Stromal cell of bone marrow (primary cell): ENCODE results near the gene ANO6.
"Not testable (repeated sequence)": the region's sequence is repeated elsewhere in the genome, so short reads cannot be mapped to it uniquely, and the experiment has no call there.

Source experiments
- DNase-seq: peaks from one replicate; pipeline ENCODE4 v3.0.0-alpha.2; 2012; ENCODE audit warnings: low read depth

ANO6 gene, protein sequence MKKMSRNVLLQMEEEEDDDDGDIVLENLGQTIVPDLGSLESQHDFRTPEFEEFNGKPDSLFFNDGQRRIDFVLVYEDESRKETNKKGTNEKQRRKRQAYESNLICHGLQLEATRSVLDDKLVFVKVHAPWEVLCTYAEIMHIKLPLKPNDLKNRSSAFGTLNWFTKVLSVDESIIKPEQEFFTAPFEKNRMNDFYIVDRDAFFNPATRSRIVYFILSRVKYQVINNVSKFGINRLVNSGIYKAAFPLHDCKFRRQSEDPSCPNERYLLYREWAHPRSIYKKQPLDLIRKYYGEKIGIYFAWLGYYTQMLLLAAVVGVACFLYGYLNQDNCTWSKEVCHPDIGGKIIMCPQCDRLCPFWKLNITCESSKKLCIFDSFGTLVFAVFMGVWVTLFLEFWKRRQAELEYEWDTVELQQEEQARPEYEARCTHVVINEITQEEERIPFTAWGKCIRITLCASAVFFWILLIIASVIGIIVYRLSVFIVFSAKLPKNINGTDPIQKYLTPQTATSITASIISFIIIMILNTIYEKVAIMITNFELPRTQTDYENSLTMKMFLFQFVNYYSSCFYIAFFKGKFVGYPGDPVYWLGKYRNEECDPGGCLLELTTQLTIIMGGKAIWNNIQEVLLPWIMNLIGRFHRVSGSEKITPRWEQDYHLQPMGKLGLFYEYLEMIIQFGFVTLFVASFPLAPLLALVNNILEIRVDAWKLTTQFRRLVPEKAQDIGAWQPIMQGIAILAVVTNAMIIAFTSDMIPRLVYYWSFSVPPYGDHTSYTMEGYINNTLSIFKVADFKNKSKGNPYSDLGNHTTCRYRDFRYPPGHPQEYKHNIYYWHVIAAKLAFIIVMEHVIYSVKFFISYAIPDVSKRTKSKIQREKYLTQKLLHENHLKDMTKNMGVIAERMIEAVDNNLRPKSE

DNA sequence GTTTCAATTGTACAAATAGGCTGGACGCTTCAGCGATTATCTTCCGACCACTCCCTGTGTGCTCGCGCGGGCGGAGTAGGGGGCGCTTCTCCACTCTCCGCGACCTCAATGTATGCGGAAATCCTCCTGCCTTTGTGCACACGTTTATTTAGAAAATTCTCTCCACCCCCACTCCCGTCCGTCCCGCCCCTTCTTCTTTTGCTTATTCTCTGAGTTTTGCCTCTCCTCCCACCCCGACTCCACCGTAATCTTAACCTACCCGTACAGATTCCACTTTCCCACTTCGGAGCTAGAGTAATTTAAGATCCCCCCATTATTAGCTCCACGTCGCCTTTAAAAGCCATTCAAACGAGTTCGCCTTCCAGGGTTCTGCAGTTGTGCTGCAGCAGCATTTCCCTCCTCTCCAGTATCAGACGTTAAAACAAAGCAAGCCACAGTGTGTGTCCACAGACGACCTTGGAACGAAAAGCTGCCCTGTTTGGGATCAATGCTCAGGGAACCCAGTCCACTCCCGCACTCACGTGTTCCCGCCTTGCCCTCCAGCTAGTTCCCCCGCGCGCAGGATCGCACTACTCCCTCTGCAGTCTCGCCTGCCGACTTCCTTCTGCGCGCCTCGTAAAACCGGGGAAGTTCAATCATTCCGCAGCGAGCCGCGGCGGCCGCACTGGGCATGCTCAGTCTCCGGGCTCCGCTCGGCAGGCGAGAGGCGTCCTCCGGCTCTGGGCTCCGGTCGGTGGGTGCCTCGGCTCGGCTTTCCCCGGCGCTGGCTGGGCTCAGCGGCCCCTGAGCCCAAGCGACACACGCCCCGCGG is at the start of gene ANO6:
TSS of gene ANO6 (plus strand) at position 677 of the 811 bp plus-strand sequence. CDS start 227 bp downstream, outside the sequence.
- DNase-seq, result peak; percentile 77

DNA sequence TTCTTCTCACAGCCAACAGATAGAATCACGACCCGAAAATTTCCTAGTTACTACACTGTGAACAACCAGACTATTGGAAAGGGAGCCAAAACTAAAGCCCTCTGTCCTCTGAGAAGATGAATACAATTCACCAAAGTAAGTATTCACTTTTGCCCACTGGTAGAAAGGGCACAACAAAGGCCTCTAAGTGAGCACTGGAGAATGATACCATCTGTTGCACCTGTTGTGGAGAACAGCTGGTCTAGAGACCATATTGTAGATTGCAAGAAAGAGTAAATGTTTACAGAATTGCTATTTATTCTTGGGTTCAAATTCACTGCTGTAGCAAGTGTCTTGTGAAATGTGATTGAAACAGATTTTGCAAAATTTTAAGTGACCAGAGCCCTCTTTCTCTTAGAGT is 46.9 kb upstream of the ANO6 start:
- no peak for DNase-seq

DNA sequence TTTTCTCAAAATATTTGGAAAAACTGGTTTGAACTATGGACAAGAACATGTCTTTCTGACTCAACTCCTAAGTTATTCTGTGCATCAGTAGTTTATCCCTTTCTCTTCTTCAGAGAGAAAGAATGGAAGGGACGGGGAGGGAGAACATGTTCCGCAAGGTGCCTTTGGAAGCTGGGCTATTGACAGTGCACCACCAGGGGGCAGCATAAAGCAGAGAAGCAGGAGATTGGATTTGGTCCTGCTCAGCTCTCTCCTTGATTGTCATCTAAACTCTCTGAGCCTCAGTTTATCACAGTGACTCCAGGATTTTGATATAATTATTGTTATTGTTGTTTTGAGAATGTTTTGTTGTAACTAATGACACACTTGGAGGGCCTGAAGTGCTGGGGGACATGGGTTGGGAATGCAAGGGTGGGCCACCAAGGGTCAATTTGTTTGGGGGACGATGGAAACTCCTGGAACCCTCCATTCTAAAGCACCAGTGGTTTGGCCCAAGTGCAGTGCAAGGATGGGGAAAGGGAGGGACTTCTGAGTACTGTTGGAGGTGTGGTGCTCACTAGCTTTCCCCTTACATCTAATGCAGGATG is 45.3 kb upstream of the ANO6 start:
- DNase-seq, result peak; percentile 54

DNA sequence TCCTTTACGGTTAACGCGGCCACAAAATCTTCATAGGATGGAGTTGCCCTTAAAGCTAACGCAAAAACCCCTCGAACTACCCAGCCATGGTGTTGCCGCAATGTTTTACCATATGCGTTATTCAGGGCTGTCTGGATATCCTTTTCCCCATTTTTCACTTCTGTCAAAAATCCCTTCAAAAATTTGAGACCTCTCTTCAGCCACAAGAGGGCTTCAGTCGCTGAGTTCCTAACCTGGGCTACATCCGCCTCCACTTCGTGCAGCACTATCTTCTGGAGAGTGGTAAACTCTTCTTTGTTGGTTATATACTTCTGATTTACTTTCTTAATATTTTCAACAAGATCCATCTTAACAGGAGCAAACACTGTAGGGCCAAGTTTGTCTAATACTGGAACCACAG is 42.6 kb upstream of the ANO6 start:
- DNase-seq, result not testable (repeated sequence)

DNA sequence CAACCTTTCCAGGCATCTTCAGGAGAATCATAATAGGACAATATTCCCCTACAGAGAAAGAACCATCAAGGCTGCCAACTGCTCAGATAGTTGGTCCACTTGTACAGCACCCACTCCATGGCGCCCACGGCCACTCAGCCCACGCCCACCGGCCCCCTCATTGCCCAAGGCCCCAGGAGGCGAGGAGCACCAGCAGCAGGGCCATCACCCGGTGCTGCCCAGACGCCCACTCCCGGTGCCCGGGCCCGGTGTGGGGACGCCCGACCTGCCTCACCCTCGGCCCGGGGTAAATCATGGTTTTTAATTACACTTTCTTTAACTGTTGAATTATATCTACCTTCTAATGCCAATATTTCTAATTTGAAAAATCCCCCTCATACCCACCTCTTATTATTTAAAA is 41.3 kb upstream of the ANO6 start:
- DNase-seq, result no peak

DNA sequence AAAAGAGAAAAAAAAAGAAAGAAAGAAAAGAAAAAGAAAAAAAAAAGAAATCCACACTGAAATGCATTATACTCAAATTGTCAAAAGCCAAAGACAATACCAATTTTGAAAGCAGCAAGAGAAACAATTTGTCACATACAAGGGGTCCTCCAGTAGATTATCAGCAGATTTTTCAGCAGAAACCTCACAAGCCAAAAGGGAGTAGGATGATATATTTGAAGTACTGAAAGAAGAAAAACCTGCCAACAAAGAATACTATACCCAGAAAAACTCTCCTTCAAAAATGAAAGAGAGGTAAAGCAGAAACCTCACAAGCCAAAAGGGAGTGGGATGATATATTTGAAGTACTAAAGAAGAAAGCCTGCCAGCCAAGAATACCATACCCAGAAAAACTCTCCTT is 37.1 kb upstream of the ANO6 start:
- no peak for DNase-seq

DNA sequence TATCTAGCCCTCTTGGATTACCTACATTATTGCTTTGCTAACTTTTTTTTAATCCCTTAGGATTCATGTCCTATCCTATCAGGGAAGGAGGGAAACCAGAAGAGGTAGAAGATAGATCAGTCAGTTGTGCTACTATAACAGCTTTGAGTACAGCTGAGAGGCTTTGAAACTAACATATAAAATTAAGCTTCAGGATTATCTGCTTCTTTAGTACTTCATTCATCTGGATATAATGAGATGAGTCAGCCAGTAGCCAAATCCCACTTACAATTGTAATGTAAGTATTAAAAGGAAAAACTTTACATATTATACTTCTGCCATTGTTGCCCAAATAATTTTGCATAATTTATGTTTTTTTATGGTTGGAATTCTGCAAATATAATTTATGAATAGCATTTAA is 33.4 kb upstream of the ANO6 start:
- no peak for DNase-seq

DNA sequence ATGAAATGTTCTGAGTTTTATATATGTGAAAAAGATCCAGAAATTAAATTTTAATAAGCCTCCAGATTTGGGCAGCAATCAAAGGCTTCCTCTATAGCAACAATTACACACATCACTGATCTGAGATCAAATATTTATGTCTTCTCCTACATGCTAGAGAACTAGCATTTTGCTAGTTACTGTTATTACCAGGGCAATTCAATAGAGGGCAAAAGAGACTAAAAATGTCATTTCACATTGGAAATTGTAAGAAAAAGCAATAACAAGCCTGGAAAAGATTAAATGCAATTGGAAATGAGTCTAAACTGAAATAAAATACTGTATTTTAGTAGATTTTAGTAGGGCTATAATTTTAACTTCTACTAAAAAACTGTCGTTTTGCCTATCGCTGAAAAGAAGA is 32.6 kb upstream of the ANO6 start:
- DNase-seq, result no peak

DNA sequence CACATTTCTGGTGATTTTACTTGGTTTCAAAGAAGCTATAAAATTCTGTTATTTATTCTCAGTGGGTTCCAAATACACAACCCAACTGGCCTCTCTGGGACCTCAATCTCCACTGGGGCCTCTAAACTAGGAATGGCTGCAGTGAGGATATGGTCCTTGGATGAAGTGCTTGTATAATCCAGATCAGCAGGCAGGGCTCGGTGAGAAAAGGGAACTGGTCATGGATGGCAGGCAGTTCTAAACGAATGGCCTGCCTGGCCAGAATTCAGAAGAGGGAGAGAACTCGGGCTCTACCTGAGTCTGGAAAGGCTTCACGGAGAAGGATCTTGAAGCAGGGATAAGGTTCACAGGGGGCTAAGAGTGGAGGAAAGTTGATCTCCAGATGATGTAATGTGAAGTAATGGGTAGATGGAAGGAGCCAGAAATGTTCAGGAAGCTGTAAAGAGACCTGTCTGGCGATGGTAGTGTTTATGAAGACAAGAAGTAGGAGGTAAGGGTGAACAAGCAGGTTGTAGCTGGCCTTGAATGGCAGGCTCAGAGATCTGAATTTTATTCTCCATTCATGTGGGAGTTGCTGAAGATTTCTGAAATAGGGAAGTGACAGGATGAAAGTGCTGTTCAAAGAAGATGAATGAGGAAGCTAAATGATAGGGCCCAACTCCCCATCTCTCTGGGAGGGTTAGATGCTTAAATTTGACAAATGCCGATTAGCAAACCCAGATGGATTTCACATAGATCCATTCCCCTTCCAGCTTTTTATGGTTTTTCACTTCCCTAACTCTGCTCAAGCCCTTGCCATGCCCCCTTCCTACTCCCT is 31.5 kb upstream of the ANO6 start:
- DNase-seq, result no peak

DNA sequence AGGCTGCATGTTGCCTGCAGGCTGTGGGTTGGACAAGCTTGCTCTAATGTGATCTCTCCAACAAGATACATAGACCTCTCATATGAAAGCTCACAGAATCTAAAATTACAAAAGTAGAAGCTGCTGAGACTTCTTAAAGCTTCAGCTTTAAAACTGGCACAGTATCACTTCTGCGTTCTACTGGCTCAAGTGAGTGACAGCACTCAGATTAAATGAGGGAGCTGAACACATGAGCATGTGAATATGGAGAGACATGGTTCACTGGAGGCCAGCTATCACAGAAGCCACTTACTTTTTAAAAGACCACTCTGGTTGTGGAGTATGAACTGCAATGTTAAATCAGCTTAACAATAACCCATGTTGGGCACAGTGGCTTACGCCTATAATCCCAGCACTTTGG is 29.1 kb upstream of the ANO6 start:
- DNase-seq, result no peak

DNA sequence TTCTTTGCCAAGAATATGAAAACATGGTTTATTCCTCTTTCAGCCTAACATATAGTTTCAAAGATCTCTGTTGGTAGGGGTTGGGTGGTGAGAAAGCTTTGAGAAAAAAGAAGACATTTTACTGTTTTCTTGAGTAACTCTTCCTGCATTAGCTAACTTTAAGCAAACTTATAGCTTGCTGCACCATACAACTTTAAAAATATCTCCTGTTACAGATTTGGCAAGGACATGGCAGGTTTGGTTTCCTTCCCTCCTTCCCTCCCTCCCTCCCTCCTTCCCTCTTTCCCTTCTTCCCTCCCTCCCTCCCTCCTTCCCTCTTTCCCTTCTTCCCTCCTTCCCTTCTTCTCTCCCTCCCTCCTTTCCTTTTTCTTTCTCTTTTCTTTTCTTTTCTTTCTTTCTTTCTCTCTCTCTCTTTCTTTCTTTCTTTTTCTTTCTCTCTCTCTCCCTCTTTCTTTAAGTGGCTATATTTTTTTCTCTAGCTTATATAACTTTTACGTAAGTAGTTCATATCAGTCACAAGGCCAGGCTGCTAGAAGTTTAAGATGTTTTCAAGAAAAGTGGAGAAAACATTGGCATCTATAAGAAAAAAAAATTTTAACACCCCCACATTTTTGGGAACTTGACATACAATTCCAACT is 26.0 kb upstream of the ANO6 start:
- no peak for DNase-seq

DNA sequence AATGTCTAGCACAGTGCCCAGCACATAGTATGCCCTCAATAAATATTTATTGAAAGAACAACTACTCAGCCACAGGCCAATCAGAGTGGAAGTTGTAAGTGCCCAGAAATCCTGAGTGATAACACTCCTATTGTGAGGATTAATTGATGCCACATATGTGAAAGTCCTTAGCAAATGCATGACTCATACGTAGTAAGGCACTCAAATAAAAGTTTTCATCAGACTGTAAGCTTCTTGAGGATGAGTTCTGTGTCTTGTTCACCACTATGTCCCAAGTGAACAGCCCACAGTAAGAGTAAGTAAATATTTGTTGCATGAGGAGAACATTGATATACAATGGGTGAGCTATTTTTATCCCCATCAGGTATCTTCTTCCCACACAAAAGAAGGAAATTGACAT is 24.7 kb upstream of the ANO6 start:
- DNase-seq, result no peak

DNA sequence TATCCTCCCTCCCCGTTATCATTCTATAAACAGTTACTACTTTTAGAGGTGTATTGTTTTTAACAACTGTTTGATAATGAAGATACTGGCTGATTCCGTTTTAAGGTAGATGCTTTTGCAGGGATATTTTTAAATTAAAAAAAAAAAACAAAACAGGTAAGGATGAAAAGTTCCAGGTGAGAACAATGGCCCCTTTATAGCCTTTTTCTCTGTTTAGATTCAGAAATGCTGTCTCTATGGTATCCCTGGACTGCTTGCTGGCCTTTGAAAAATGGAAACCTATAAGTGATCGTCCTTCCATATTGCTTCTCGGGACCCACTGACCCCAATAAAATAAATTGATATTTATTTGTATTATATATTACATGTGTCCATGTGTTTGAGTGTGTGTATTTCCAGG is 23.2 kb upstream of the ANO6 start:
- DNase-seq, result no peak

DNA sequence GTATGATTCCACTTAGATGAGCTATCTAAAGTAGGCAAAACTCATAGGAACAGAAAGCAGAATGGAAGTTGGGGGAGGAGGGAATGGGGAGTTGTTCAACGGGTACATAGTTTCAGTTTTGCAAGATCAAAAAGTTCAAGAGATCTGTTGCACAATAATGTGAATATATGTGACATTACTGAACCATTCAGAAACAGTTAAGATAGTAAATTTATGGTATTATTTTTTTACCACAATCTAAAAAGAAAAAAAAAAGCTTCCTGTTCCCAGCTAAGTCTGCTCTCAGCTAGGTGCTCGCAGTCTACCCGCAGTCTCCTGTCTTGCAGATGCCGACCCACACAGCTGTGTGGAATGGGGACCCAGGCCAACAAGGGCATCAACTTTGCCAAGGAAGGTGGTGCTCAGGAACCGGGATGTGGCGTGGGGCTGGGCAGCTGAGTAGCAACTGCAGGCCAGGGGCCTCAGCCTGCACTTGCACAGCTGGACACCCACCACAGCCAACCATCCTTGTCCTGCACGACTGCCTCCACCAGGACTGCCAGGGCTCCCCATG is 15.3 kb upstream of the ANO6 start:
- DNase-seq, result no peak

DNA sequence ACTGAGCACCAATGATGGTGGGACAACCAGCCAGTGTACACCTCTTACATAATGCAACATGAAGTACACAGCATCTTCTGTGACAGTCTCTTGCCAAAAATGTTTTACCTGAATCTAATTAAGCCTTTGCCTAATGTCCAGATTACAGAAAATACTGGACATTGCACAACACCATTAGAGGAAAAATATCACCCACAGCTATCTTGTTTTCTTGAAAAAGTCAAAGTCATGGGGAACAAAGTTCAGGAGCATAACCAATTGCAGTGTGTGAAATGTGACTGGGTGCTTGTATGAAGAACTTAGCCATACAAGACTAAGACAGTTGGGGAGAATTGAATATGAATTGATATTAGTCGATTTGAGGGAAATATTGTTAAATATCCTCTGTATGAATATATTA is 12.1 kb upstream of the ANO6 start:
- no peak for DNase-seq

DNA sequence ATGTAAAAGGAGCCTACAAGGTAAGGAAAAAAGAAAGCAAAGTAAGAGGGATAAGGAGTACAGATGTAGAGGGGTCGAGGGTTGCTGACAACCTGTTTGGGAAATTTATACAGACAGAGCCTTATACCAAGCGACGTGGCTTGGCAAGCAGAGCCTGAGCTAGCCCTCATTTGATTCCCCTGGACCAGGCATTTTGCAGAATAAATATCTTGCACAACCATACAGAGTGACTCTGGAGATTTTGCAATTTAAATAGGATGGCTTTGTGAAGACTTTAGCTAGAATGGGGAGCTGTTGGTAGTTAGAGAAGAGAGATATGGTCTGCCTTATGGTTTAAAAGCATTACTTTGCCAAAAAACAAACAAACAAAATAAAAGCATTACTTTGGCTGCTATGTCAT is 11.1 kb upstream of the ANO6 start:
- DNase-seq, result no peak

DNA sequence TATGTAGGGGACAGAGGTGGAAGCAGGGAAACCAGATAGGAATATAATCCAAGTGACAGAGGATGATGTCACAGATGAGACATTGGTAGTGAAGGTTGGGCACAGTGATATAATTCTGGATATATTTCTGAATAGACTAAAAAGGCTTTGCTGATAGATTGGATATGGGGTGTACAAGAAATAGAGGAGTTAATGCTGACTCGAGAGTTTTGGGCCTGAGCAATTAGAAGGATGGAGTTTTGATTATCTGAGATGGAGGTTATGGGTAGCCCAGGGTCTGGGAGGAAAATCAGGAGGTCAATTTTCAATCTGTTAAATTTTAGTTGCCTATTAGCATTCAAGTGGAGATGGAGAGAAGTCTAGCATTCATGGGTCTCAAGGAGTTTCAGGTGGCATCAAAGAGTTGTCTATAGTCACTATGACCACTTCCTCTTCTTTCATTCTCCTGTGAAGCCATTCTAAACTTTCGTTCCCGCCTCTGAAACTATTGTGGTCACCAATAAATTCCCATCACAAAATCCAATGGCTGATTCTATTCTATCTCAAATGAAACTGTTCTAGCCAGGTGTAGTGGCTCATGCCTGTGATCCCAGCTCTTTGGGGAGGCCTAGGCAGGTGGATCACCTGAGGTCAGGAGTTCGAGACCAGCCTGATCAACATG is 10.6 kb upstream of the ANO6 start:
- DNase-seq, result no peak

DNA sequence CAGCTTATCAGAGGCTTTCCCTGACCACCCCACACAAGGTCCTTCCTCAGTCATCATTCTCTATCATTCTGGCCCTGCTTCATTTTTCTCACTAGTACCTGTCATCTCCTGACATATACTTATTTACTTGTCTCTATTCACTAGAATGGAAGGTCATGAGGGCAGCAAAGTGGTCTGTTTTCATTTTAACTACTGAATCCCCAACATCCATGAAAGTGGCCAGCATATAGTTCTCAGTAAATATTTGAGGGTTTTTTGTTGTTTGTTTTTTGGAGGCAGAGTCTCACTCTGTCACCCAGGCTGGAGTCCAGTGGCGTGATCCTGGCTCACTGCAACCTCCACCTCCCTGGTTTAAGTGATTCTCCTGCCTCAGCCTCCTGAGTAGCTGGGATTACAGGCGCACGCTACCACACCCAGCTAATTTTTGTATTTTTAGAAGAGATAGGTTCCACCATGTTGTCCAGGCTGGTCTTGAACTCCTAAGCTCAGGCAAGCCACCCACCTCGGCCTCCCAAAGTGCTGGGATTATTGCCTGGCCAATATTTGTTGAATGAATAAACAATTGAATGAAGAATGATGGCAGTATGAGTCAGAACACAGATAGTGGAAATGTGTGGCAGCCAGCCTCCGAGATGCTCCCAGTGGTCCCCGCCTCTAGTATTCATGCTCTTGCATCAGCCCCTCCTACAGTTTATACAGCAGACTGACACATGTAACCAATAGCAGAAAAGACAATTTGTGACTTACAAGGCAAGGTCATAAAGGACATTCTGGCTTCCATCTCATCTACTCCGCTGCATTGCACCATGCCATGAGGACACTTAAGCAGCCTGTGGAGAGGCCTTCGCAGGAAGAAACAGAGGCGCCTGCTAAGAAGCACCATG is 7.0 kb upstream of the ANO6 start:
- no peak for DNase-seq

DNA sequence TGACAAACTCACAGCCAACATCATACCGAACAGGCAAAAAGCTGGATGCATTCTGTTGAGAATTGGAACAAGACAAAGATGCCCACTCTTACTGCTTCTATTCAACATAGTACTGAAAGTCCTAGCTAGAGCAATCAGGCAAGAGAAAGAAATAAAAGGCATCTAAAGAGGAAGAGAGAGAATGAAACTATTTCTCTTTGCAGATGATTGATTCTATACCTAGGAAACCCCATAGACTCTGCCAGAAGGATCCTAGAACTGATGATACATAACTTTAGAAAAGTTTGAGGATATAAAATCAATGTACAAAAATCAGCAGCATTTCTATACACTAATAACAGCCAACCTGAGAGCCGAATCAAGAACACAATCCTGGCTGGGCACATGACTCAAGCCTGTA is 6.1 kb upstream of the ANO6 start:
- no peak for DNase-seq
